ENCODE data around the gene GPR152. TPM values are rescaled to one million over a fixed set of nuclear protein-coding genes. Genes with fewer than 3 reads are reported as not detected.

The GPR152 gene
- polyA plus RNA-seq, 3 donors, result not detected

GRCh38 chr11:67499808-67500483, 47.4 kb upstream of the GPR152 start:
- 98% methylated on average over 18 of the region's 26 CpGs for WGBS (ENCODE audit: insufficient coverage)
- peaks cover 0 to 8% (median 0%) of the 10 kb centered on the region in 3 donors for H3K27me3 Mint-ChIP-seq (ENCODE audit: low read depth in 3 of 3)
- no peak overlapping the region for H3K9ac ChIP-seq (ENCODE audit: insufficient read depth, low read length, poor library complexity, severe bottlenecking)
- H3K9me3 Mint-ChIP-seq, result peaks cover 0 to 1% (median 0%) of the 10 kb centered on the region in 7 donors
- no peak overlapping the region for H3K4me3 Mint-ChIP-seq
- H3K4me2 ChIP-seq (replicated peaks; ENCODE audit: extremely low read depth, low read length, poor library complexity, severe bottlenecking), result no peak overlapping the region
- H3K27ac ChIP-seq (ENCODE audit: low read depth in 1 of 2, low read length in 2 of 2), result no peak overlapping the region
- no peak for TF ChIP-seq CTCF (IDR thresholded peaks at IDR 0.05)
- peaks cover 26% of the 10 kb centered on the region for H3K4me1 Mint-ChIP-seq
- intact Hi-C loops (cut with micrococcal nuclease), result loop anchor here (5.0 to 10.0 kb wide), 2 partner anchors 33 to 225 kb away; partner anchors contain the start of gene TMEM134 (in 1 of the 2)
- peaks cover 38% of the 10 kb centered on the region for H3K79me2 ChIP-seq (ENCODE audit: insufficient read depth, low read length)
- no peak overlapping the region for H3K27ac Mint-ChIP-seq
- H3K9me3 ChIP-seq (replicated peaks in 1 of 2; ENCODE audit: control insufficient read depth in 1 of 2, insufficient read depth in 1 of 2, low read length in 2 of 2), result no peaks in the 10 kb centered on the region
- H3K36me3 ChIP-seq (replicated peaks in 1 of 2; ENCODE audit: control insufficient read depth in 1 of 2, insufficient read depth in 2 of 2, low read length in 2 of 2), result peaks cover 72 to 75% of the 10 kb centered on the region in 2 donors
- no peak overlapping the region for H2AFZ ChIP-seq (ENCODE audit: insufficient read depth, low read depth, low read length, poor library complexity, severe bottlenecking)
- H3K4me1 ChIP-seq (ENCODE audit: control insufficient read depth in 1 of 2, insufficient read depth in 2 of 2, low read length in 2 of 2), result peaks cover 31 to 40% of the 10 kb centered on the region in 2 donors
- DNase-seq, result no peak
- H3K27me3 ChIP-seq (ENCODE audit: control insufficient read depth in 2 of 2, insufficient read depth in 2 of 2, low read length in 2 of 2), result no peaks in the 10 kb centered on the region
- H4K20me1 ChIP-seq (ENCODE audit: insufficient read depth, low read length), result peaks cover 88% of the 10 kb centered on the region
- peaks cover 64 to 84% of the 10 kb centered on the region in 2 donors for H3K36me3 Mint-ChIP-seq
- H3K4me3 ChIP-seq (replicated peaks in 1 of 3; ENCODE audit: low read depth in 2 of 3, low read length in 3 of 3), result no peak overlapping the region

GRCh38 chr11:67498544-67498972, 46.0 kb upstream of the GPR152 start:
- H3K36me3 ChIP-seq (replicated peaks in 1 of 2; ENCODE audit: control insufficient read depth in 1 of 2, insufficient read depth in 2 of 2, low read length in 2 of 2), result peaks cover 81 to 88% of the 10 kb centered on the region in 2 donors
- peaks cover 73 to 96% of the 10 kb centered on the region in 2 donors for H3K36me3 Mint-ChIP-seq
- whole genome bisulfite sequencing (ENCODE audit: insufficient coverage), result 93% methylated on average over 21 of the region's 21 CpGs

More at GRCh38 chr11:67498544-67498972, 46.0 kb upstream of the GPR152 start:
- H3K4me3 Mint-ChIP-seq, result no peak overlapping the region
- TF ChIP-seq CTCF (IDR thresholded peaks at IDR 0.05), result no peak
- H3K4me1 ChIP-seq (ENCODE audit: control insufficient read depth in 1 of 2, insufficient read depth in 2 of 2, low read length in 2 of 2), result peaks cover 23 to 28% of the 10 kb centered on the region in 2 donors
- DNase-seq, result no peak
- no peak overlapping the region for H3K27ac ChIP-seq (ENCODE audit: low read depth in 1 of 2, low read length in 2 of 2)
- H3K4me2 ChIP-seq (replicated peaks; ENCODE audit: extremely low read depth, low read length, poor library complexity, severe bottlenecking), result no peak overlapping the region
- H4K20me1 ChIP-seq (ENCODE audit: insufficient read depth, low read length), result peaks cover 90% of the 10 kb centered on the region
- H3K9me3 ChIP-seq (replicated peaks in 1 of 2; ENCODE audit: control insufficient read depth in 1 of 2, insufficient read depth in 1 of 2, low read length in 2 of 2), result no peaks in the 10 kb centered on the region
- H3K27me3 Mint-ChIP-seq (ENCODE audit: low read depth in 3 of 3), result no peaks in the 10 kb centered on the region
- no peak overlapping the region for H3K4me3 ChIP-seq (replicated peaks in 1 of 3; ENCODE audit: low read depth in 2 of 3, low read length in 3 of 3)
- no peaks in the 10 kb centered on the region for H3K27me3 ChIP-seq (ENCODE audit: control insufficient read depth in 2 of 2, insufficient read depth in 2 of 2, low read length in 2 of 2)
- peaks cover 0 to 1% (median 0%) of the 10 kb centered on the region in 7 donors for H3K9me3 Mint-ChIP-seq
- peaks cover 24% of the 10 kb centered on the region for H3K4me1 Mint-ChIP-seq
- H2AFZ ChIP-seq (ENCODE audit: insufficient read depth, low read depth, low read length, poor library complexity, severe bottlenecking), result no peak overlapping the region
- intact Hi-C loops (cut with micrococcal nuclease), result no loop called here
- peaks cover 26% of the 10 kb centered on the region for H3K79me2 ChIP-seq (ENCODE audit: insufficient read depth, low read length)
- no peak overlapping the region for H3K27ac Mint-ChIP-seq
- H3K9ac ChIP-seq (ENCODE audit: insufficient read depth, low read length, poor library complexity, severe bottlenecking), result no peak overlapping the region

Data from CD14-positive monocyte (primary cell).